BJ (cell line): ENCODE data around the gene PLCXD3. TPM values are rescaled to one million over a fixed set of nuclear protein-coding genes. Genes with fewer than 3 reads are reported as not detected.
"Not testable (repeated sequence)": the region's sequence is repeated elsewhere in the genome, so short reads cannot be mapped to it uniquely, and the experiment has no call there.

Experiments used
- CTCF ChIA-PET: fragments of 350-600 bp; formaldehyde crosslinking; extraction: SDS; loops from one replicate; lab custom pipeline; 2021; ENCODE audit warnings: antibody characterized with exemption, inconsistent platforms; lab: Yijun Ruan, JAX
- POLR2A ChIA-PET: fragments of 300-600 bp; sonication (Branson Sonifier 250); formaldehyde crosslinking; extraction: SDS; loops from one replicate; lab custom pipeline; 2021; ENCODE audit warnings: antibody characterized with exemption; lab: Charles Lee
- DNase-seq: peaks from one replicate; pipeline ENCODE4 v3.0.0-alpha.2; 2011; ENCODE audit warnings: low read depth
- H3K27me3 ChIP-seq: 2 replicates; pipeline ENCODE4 v1.6.0; 2011; ENCODE audit warnings: low read length; ENCODE audit not compliant: control insufficient read depth, insufficient read depth
- H3K36me3 ChIP-seq: 2 replicates; pipeline ENCODE4 v1.5.1; 2011; ENCODE audit warnings: low read length; ENCODE audit not compliant: control insufficient read depth, insufficient read depth
- H3K4me3 ChIP-seq: 2 replicates; pipeline ENCODE4 v1.5.1; 2011; ENCODE audit warnings: low read depth, mild to moderate bottlenecking, control low read depth, low read length
- polyA plus RNA-seq: library from polyadenylated mRNA; depleted of rRNA; stranded (reverse); fragments of >200 nt; gene quantifications from 2 replicates; pipeline ENCODE4 v1.2.3, GENCODE V29; 2011
- TF ChIP-seq, protein P1 (sequence below): IDR thresholded peaks from 2 replicates; pipeline ENCODE4 v1.5.1; 2011; ENCODE audit warnings: low read depth, mild to moderate bottlenecking, control low read depth, inconsistent platforms, low read length, moderate library complexity; ENCODE audit not compliant: insufficient read depth

PLCXD3 gene
- polyA plus RNA-seq, 1 experiment = 0.05 TPM

DNA sequence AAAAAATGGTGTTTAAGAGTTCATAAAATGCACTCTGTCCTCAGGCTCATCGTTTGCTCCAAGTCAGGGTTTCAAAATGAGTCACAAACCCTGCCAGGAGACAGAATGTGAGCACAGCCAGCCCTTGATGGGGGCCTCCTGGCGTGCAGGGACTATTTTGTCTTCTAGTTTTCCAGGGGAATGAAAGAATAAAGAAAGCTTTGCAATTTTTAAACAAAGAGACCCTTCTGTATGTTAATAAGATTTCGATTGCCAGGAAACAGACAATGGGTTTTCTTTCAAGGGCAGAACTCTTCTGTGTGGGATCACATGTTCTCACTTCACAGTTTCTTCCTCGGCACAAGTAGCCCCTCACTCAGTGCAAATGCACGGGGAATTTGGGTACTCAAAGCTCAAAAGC is 175.6 kb downstream of the PLCXD3 start:
- no peaks in the 10 kb centered on the region for H3K36me3 ChIP-seq
- H3K4me3 ChIP-seq = no peak overlapping the region
- ChIA-PET POLR2A (no interaction called here), CTCF (interaction anchor here (0.7 to 2.3 kb wide), 2 partner anchors 11 to 23 kb away, joined by 3 to 6 read pairs; no protein-coding TSS in a partner anchor)
- TF ChIP-seq, protein P1, sequence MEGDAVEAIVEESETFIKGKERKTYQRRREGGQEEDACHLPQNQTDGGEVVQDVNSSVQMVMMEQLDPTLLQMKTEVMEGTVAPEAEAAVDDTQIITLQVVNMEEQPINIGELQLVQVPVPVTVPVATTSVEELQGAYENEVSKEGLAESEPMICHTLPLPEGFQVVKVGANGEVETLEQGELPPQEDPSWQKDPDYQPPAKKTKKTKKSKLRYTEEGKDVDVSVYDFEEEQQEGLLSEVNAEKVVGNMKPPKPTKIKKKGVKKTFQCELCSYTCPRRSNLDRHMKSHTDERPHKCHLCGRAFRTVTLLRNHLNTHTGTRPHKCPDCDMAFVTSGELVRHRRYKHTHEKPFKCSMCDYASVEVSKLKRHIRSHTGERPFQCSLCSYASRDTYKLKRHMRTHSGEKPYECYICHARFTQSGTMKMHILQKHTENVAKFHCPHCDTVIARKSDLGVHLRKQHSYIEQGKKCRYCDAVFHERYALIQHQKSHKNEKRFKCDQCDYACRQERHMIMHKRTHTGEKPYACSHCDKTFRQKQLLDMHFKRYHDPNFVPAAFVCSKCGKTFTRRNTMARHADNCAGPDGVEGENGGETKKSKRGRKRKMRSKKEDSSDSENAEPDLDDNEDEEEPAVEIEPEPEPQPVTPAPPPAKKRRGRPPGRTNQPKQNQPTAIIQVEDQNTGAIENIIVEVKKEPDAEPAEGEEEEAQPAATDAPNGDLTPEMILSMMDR = no peak
- no peaks in the 10 kb centered on the region for H3K27me3 ChIP-seq
- DNase-seq = no peak

DNA sequence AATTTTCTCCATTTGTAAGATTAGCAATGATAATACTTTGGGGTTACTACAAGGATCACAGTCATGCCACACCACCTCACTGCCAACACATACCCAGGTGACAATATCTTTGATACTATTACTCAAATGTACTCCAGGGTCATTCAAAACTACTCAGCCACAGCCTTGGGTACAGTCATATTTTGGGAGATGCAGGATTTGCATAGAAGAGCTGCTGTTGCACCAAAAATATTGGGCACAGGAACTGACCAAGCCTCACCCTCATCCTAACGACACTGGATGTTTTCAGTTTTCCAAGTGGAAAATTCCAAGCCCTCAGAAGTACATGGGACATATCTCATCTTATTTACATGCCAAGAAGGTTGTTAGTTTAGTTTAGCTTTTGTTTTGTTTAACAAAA is 176.2 kb downstream of the PLCXD3 start:
- Histone ChIP-seq H3K27me3 (no peaks in the 10 kb centered on the region), H3K4me3 (no peak overlapping the region), H3K36me3 (no peaks in the 10 kb centered on the region)
- TF ChIP-seq, protein P1 = no peak
- no peak for DNase-seq
- ChIA-PET POLR2A (no interaction called here), CTCF (interaction anchor here (1.1 to 2.3 kb wide), 2 partner anchors 12 to 26 kb away, joined by 3 to 6 read pairs; no protein-coding TSS in a partner anchor)

DNA sequence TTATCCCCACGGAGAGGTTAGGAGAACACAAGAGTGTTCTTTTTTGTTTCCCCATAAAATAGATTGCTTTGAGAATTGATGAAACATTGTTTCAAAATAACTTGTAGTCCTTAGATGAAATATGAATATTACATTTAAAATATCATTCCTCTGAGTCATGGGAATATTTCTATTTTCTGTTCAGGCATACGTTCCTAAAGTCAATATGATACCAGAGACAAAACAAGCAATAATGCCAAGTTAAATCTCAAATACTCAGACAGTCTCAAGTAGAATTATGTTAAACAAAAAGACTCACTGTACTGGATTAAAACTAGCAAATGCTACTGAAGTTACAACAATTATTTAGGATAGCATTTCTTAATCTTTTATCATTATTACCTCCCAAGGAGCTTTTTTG is 185.3 kb downstream of the PLCXD3 start:
- TF ChIP-seq, protein P1 = no peak
- DNase-seq = no peak
- ChIA-PET POLR2A (no interaction called here), CTCF (interaction anchor here (0.6 to 1.2 kb wide), 3 partner anchors 55 to 502 kb away, joined by 3 read pairs; no protein-coding TSS in a partner anchor)
- Histone ChIP-seq H3K36me3 (no peaks in the 10 kb centered on the region), H3K4me3 (no peak overlapping the region), H3K27me3 (no peaks in the 10 kb centered on the region)

DNA sequence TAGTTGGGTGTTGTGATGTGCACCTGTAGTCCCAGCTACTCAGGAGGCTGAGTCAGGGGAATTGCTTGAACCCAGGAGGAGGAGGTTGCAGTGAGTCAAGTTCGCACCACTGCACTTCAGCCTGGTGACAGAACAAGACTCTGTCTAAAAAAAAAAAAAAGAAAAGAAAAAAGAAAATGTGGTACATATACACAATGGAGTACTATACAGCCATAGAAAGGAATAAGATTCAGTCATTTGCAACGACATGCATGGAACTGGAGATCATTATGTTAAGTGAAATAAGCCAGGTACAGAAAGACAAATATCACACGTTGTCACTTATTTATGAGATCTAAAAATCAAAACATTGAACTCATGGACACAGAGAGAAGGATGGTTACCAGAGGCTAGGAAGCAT is 187.6 kb downstream of the PLCXD3 start:
- POLR2A ChIA-PET, H3K4me3 ChIP-seq, H3K36me3 ChIP-seq, CTCF ChIA-PET, H3K27me3 ChIP-seq, DNase-seq: not testable (repeated sequence)

DNA sequence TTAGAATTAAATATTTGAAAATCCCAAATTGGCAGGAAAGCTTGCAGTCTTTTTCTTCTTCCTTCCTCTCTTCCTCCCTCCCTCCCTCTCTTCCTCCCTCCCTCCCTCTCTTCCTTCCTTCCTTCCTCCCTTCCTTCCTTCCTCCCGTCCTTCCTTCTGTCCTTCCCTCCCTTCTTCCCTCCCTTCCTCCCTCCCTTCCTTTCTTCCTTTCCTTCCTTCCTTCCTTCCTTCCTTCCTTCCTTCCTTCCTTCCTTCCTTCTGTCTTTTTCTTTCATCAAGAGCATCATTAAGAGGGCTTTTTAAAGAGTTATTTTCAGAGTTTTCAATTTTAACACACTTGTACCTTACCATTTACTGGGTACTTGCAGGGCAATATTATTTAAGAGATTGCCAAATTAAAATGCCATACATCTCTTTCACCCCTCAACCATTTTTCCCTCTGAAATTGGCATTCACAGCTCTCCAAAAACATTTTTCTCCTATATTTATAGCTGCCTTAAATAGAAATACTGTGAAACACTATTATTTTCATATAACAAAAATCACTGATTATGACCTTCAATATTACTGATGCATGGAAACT is 197.8 kb downstream of the PLCXD3 start:
- Histone ChIP-seq H3K27me3 (no peaks in the 10 kb centered on the region), H3K36me3 (no peaks in the 10 kb centered on the region), H3K4me3 (no peak overlapping the region)
- DNase-seq = no peak
- CTCF ChIA-PET = no interaction called here
- TF ChIP-seq, protein P1 = no peak
- POLR2A ChIA-PET = no interaction called here

DNA sequence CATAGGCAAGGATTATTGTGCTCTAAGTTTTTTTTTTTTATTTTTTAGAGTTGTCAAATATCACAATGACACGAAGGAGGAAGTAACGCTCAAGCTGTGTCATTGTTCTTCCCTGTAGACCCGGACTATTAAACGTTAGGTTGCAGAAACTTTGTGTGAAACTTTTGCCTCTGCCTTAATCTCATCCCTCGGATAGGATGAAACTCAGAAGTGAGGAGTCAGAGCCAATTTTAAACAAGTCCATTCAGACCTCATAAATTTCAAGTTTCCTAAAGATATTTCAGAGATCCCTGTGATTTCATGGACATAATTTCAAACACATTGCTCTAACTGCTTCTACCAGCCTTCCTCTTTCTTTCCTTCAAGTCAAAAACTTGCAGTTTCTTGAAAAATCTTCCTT is 198.3 kb downstream of the PLCXD3 start:
- H3K36me3 ChIP-seq = no peaks in the 10 kb centered on the region
- ChIA-PET POLR2A (no interaction called here), CTCF (no interaction called here)
- no peaks in the 10 kb centered on the region for H3K27me3 ChIP-seq
- H3K4me3 ChIP-seq = no peak overlapping the region
- TF ChIP-seq, protein P1 = no peak
- DNase-seq = no peak
